GM10266 (cell line): ENCODE measurements around the gene FHAD1.
A peak's percentile ranks its signal among the peaks of the same experiment; 100 is the strongest.

ENCODE experiments used
- DNase-seq: peaks from one replicate; pipeline ENCODE4 v3.0.0; 2012; ENCODE audit errors: extremely low spot score
- CTCF ChIP-seq: IDR thresholded peaks from 2 replicates; pipeline ENCODE4 v1.5.1; 2012; ENCODE audit warnings: mild to moderate bottlenecking, low read depth; ENCODE audit not compliant: control insufficient read depth, insufficient read depth; ENCODE audit errors: missing control alignments

FHAD1 gene

GRCh38 chr1:15406614-15407559 lies 159.9 kb downstream of the FHAD1 start:
- TF ChIP-seq CTCF: no peak
- no peak for DNase-seq

GRCh38 chr1:15407580-15407979 lies 160.6 kb downstream of the FHAD1 start:
- no peak for DNase-seq
- TF ChIP-seq CTCF: no peak

DNA sequence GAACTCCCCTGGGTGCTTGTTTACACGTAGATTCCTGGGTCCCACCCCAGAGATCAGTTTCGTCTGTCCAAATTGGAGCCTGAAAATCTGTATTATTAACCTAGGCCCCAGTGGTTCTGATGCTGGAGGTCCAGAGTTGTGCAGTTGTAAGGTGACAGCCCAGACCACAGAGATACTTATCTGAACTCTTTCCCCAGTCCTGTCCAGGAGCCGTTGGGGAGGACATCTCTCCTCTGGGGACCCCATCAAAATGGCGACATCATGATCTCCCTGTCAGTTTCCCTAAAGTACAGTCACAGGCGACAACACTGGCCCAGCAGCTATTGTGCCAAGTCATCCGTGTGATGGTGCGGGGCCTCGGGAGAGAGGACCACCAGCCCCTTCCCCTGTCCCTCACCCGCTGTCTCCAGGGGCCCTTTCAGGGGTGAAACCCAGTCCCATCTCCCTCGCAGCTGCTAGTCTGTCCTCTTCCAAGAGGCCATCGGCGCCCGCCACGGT lies 161.9 kb downstream of the FHAD1 start:
- no peak for TF ChIP-seq CTCF
- DNase-seq: no peak

DNA sequence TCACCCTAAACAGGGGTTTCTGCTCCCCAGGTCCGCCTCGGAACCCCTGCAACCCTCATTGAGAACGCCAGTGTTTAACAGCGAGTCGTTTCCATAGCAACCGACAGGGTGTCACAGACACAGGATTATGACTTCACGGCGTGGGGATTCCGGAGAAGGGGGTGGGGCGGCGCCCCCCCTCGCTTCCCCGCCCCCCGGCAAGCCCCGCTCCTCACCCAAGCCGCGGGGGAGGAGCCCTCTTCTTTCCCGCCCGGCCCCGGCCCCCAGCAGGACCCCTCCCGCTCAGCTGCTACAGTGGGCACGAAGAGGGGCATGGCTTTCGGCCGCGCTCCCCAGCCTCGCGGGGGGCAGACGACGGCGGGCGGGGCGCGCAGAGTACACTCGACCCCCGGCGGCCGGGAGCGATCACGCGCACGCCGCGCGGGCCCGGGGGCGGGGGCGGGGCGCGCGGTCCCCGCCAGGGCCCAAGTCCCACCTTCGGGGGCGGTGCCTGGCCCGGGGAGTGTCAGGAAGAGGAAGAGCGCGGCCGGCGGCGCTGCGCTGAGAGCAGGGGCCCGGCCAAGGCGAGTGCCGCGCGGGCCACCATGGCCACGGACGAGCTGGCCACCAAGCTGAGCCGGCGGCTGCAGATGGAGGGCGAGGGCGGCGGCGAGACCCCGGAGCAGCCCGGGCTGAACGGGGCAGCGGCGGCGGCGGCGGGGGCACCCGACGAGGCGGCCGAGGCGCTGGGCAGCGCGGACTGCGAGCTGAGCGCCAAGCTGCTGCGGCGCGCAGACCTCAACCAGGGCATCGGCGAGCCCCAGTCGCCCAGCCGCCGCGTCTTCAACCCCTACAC lies 162.6 kb downstream of the FHAD1 start, which contains the start of gene EFHD2:
Gene EFHD2 (plus strand): TSS at position 501 of the 835 bp plus-strand sequence. CDS start 84 bp downstream, at position 585.
- no peak for TF ChIP-seq CTCF
- peak; percentile 96 for DNase-seq

GRCh38 chr1:15410223-15410883 lies 163.3 kb downstream of the FHAD1 start:
- TF ChIP-seq CTCF: no peak
- no peak for DNase-seq

DNA sequence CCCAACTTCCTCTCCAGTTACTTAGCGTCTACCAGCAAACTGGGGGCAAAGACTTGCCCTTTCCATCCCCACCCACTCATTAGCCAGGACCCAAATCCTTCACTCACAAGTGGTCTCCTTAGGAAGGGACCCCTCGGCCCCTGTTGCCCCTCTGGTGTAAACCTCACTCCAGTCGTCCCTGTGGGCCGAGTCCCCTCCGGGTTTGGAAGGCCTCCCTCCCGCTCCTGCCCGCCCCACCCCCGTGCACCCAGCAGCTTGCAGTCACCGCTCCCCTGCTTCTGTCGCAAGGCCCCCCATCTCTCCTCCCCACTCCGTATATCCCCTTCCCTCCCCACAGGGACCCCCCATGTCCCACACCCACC lies 163.8 kb downstream of the FHAD1 start:
- DNase-seq: no peak
- no peak for TF ChIP-seq CTCF
